HG03108 (cell line): ENCODE measurements around the gene ATP12A.

Source experiments
- ATAC-seq: cut with Tn5 transposase; IDR thresholded peaks from one replicate; pipeline ENCODE4 v1.9.1; 2021; ENCODE audit warnings: moderate library complexity; ENCODE audit not compliant: unreplicated experiment

The ATP12A gene

GRCh38 chr13:24680258-24680920 is at the start of gene ATP12A:
TSS of gene ATP12A (plus strand) at chr13:24680408. CDS start at chr13:24680744, 336 bp downstream.
- ATAC-seq, result no peak

GRCh38 chr13:24630851-24631620 is 49.2 kb upstream of the ATP12A start:
- ATAC-seq, result no peak

GRCh38 chr13:24631922-24632321 is 48.3 kb upstream of the ATP12A start:
- no peak for ATAC-seq

- ATAC-seq, result no peak
Observed at GRCh38 chr13:24632382-24633121, 47.7 kb upstream of the ATP12A start.

- ATAC-seq, result no peak
Observed at GRCh38 chr13:24636776-24637175, 43.4 kb upstream of the ATP12A start.

GRCh38 chr13:24638096-24638495 is 42.1 kb upstream of the ATP12A start:
- ATAC-seq, result no peak

- ATAC-seq, result no peak
Observed at GRCh38 chr13:24640752-24641151, 39.5 kb upstream of the ATP12A start.

GRCh38 chr13:24642219-24642618 is 38.0 kb upstream of the ATP12A start:
- no peak for ATAC-seq

GRCh38 chr13:24644036-24644435 is 36.2 kb upstream of the ATP12A start:
- no peak for ATAC-seq

- ATAC-seq, result no peak
Observed at GRCh38 chr13:24648271-24648670, 31.9 kb upstream of the ATP12A start.

GRCh38 chr13:24648983-24649687 is 31.1 kb upstream of the ATP12A start:
- ATAC-seq, result no peak

- no peak for ATAC-seq
Observed at GRCh38 chr13:24649688-24650043, 30.5 kb upstream of the ATP12A start.

- no peak for ATAC-seq
Observed at GRCh38 chr13:24650161-24650560, 30.0 kb upstream of the ATP12A start.

- ATAC-seq, result no peak
Observed at GRCh38 chr13:24651718-24652345, 28.4 kb upstream of the ATP12A start.

GRCh38 chr13:24652359-24652758 is 27.8 kb upstream of the ATP12A start:
- ATAC-seq, result no peak

- ATAC-seq, result no peak
Observed at GRCh38 chr13:24654741-24655140, 25.5 kb upstream of the ATP12A start.

- ATAC-seq, result no peak
Observed at GRCh38 chr13:24659239-24659638, 21.0 kb upstream of the ATP12A start.

GRCh38 chr13:24660023-24660741 is 20.0 kb upstream of the ATP12A start:
- ATAC-seq, result no peak

- ATAC-seq, result no peak
Observed at GRCh38 chr13:24661713-24662112, 18.5 kb upstream of the ATP12A start.
